ENCODE results near the gene ELAVL4. TPM values are rescaled to one million over a fixed set of nuclear protein-coding genes. Genes with fewer than 3 reads are reported as not detected.

Gene ELAVL4
- total RNA-seq, 1 experiment from 2014 or later = not detected

Other genes starting within 250 kb of the ELAVL4 start
- gene AGBL4, start 85.0 kb upstream of the ELAVL4 start, total RNA-seq (2021; ENCODE audit: unreplicated experiment) = not detected

All from HCT116 (cell line).